PC-9 (cell line): Measurements from ENCODE around the gene FYN. TPM values are rescaled to one million over a fixed set of nuclear protein-coding genes. Genes with fewer than 3 reads are reported as not detected.

Experiments used
- BruUV-seq: library from RNA; stranded (reverse); fragments of 400-500 nt; replicated peaks from 2 replicates; lab custom pipeline; 2021; lab: Mats Ljungman, UMichigan
- CTCF ChIA-PET: fragments of 300-600 bp; sonication (Branson Sonifier 250); formaldehyde crosslinking; loops from one replicate; lab custom pipeline; 2022; ENCODE audit warnings: antibody characterized with exemption; lab: Charles Lee
- POLR2A ChIA-PET: fragments of 300-600 bp; sonication (Branson Sonifier 250); formaldehyde crosslinking; loops from one replicate; lab custom pipeline; 2022; ENCODE audit warnings: antibody characterized with exemption; ENCODE audit not compliant: unreplicated experiment; lab: Charles Lee
- DNase-seq, 2 experiments: peaks; one replicate each; pipeline versions ENCODE4 v3.0.0 to v3.0.0-alpha.2; 2015 to 2022; ENCODE audit warnings: mixed read lengths in 1 of 2
- H2AFZ ChIP-seq: fragments of 200-600 bp; sonication (generic); 2 replicates; pipeline ENCODE4 v1.8.1; 2017; ENCODE audit warnings: antibody characterized with exemption
- H3F3A ChIP-seq: fragments of 200-600 bp; sonication (generic); 2 replicates; pipeline ENCODE4 v1.8.1; 2017; ENCODE audit warnings: antibody characterized with exemption, mild to moderate bottlenecking, low read depth; ENCODE audit not compliant: insufficient read depth
- H3K27ac ChIP-seq: fragments of 200-600 bp; sonication (generic); 2 replicates; pipeline ENCODE4 v1.6.1; 2016; ENCODE audit warnings: mixed run types
- H3K27me3 ChIP-seq: fragments of 200-600 bp; sonication (generic); 2 replicates; pipeline ENCODE4 v1.6.1; 2016; ENCODE audit warnings: low read depth, mixed run types; ENCODE audit not compliant: insufficient read depth
- H3K36me3 ChIP-seq: fragments of 200-600 bp; sonication (generic); 2 replicates; pipeline ENCODE4 v1.6.1; 2016; ENCODE audit warnings: low read depth, mixed run types
- H3K4me1 ChIP-seq: fragments of 200-600 bp; sonication (generic); replicated peaks from 2 replicates; pipeline ENCODE4 v1.6.1; 2016; ENCODE audit warnings: mixed run types; ENCODE audit not compliant: insufficient read depth
- H3K4me2 ChIP-seq: fragments of 200-600 bp; sonication (generic); 2 replicates; pipeline ENCODE4 v1.6.1; 2017; ENCODE audit warnings: mixed run types
- H3K4me3 ChIP-seq: fragments of 200-600 bp; sonication (generic); 2 replicates; pipeline ENCODE4 v1.6.1; 2016; ENCODE audit warnings: mixed run types
- H3K79me2 ChIP-seq: fragments of 200-600 bp; sonication (generic); 2 replicates; pipeline ENCODE4 v1.6.1; 2017; ENCODE audit warnings: low read depth, mixed run types
- H3K9me2 ChIP-seq: fragments of 200-600 bp; sonication (generic); 2 replicates; pipeline ENCODE4 v1.8.1; 2017; ENCODE audit warnings: mild to moderate bottlenecking; ENCODE audit not compliant: insufficient read depth
- H3K9me3 ChIP-seq: fragments of 200-600 bp; sonication (generic); 2 replicates; pipeline ENCODE4 v1.8.1; 2016; ENCODE audit warnings: low read depth; ENCODE audit not compliant: insufficient read depth
- H4K20me1 ChIP-seq: fragments of 200-600 bp; sonication (generic); 2 replicates; pipeline ENCODE4 v1.8.1; 2017; ENCODE audit not compliant: insufficient read depth
- CTCF ChIP-seq: fragments of 200-600 bp; sonication (generic); conservative IDR thresholded peaks from 2 replicates; pipeline ENCODE4 v1.6.1; 2017; ENCODE audit warnings: mixed run types, antibody characterized with exemption, mild to moderate bottlenecking, moderate library complexity
- EZH2 ChIP-seq: fragments of 200-600 bp; sonication (generic); IDR thresholded peaks from 2 replicates; pipeline ENCODE4 v1.8.0; 2017; ENCODE audit warnings: antibody characterized with exemption, low read depth
- intact Hi-C: fragments of 100-400 bp; cut with micrococcal nuclease; formaldehyde crosslinking; loops from one replicate; pipeline ENCODE4 v1.10.0; 2022; ENCODE audit not compliant: unreplicated experiment
- total RNA-seq: library from RNA; stranded (reverse); gene quantifications from 2 replicates; pipeline ENCODE4 v1.2.3, GENCODE V29; 2021

Gene FYN
- total RNA-seq, 1 experiment from 2014 or later = 53.3 TPM

GRCh38 chr6:111710439-111710838 is 162.8 kb downstream of the FYN start:
- H2AFZ ChIP-seq = 0 out of 2 replicates have a peak overlapping the region, but pooled peaks have one; percentile 8
- 0 out of 2 replicates have a peak, but pooled peaks cover 5% of the 10 kb centered on the region for H3K4me1 ChIP-seq
- no peaks in the 10 kb centered on the region for H3K27me3 ChIP-seq
- H4K20me1 ChIP-seq = no peaks in the 10 kb centered on the region
- H3K79me2 ChIP-seq = no peaks in the 10 kb centered on the region
- no peak overlapping the region for H3K4me3 ChIP-seq
- no peak for DNase-seq
- H3K4me2 ChIP-seq = peak overlapping the region; percentile 35; the same call in 1 of the 2 replicates
- intact Hi-C loops = loop anchor here (1.0 to 5.0 kb wide), 5 partner anchors 87 to 451 kb away; partner anchors contain the start of gene FYN
- H3K27ac ChIP-seq = no peak overlapping the region
- no TSS peak for BruUV-seq
- no peaks in the 10 kb centered on the region for H3K36me3 ChIP-seq
- POLR2A ChIA-PET = interaction anchor here (0.6 kb wide), 1 partner anchor 143 kb away, joined by 3 read pairs; no protein-coding TSS in a partner anchor
- H3K9me2 ChIP-seq = no peaks in the 10 kb centered on the region
- CTCF ChIA-PET = interaction anchor here (0.9 to 1.5 kb wide), 3 partner anchors 327 to 333 kb away, joined by 3 to 7 read pairs (median 3); no protein-coding TSS in a partner anchor
- TF ChIP-seq EZH2 (no peak), CTCF (no peak)
- no peaks in the 10 kb centered on the region; the same call in 1 of the 2 replicates for H3F3A ChIP-seq
- no peaks in the 10 kb centered on the region for H3K9me3 ChIP-seq

- ChIA-PET POLR2A (interaction anchor here (0.6 kb wide), 1 partner anchor 144 kb away, joined by 3 read pairs; no protein-coding TSS in a partner anchor), CTCF (interaction anchor here (0.6 to 1.5 kb wide), 4 partner anchors 321 to 334 kb away, joined by 3 to 7 read pairs (median 4); no protein-coding TSS in a partner anchor)
- 0 out of 2 replicates have a peak, but pooled peaks cover 5% of the 10 kb centered on the region for H3K4me1 ChIP-seq
- intact Hi-C loops = loop anchor here (1.0 to 5.0 kb wide), 5 partner anchors 87 to 451 kb away; partner anchors contain the start of gene FYN
- H3K79me2 ChIP-seq = no peaks in the 10 kb centered on the region
- DNase-seq = peak; percentile 54 to 56
- BruUV-seq = no TSS peak
- H3K9me3 ChIP-seq = no peaks in the 10 kb centered on the region
- peak overlapping the region; percentile 35; the same call in 1 of the 2 replicates for H3K4me2 ChIP-seq
- H3F3A ChIP-seq = no peaks in the 10 kb centered on the region; the same call in 1 of the 2 replicates
- H3K4me3 ChIP-seq = no peak overlapping the region
- no peaks in the 10 kb centered on the region for H3K9me2 ChIP-seq
- H4K20me1 ChIP-seq = no peaks in the 10 kb centered on the region
- no peak overlapping the region for H3K27ac ChIP-seq
- 0 out of 2 replicates have a peak overlapping the region, but pooled peaks have one; percentile 8 for H2AFZ ChIP-seq
- TF ChIP-seq CTCF (peak; percentile 91), EZH2 (no peak)
- H3K27me3 ChIP-seq = no peaks in the 10 kb centered on the region
- no peaks in the 10 kb centered on the region for H3K36me3 ChIP-seq
Observed at GRCh38 chr6:111709615-111710398, 163.4 kb downstream of the FYN start.

- Histone ChIP-seq H3K79me2 (no peaks in the 10 kb centered on the region), H3K9me3 (no peaks in the 10 kb centered on the region), H3K4me2 (no peak overlapping the region), H2AFZ (no peak overlapping the region), H3K9me2 (no peaks in the 10 kb centered on the region), H3F3A (no peaks in the 10 kb centered on the region; the same call in 1 of the 2 replicates), H3K27ac (no peak overlapping the region), H3K4me1 (0 out of 2 replicates have a peak, but pooled peaks cover 5% of the 10 kb centered on the region), H3K4me3 (no peak overlapping the region), H4K20me1 (no peaks in the 10 kb centered on the region), H3K27me3 (no peaks in the 10 kb centered on the region), H3K36me3 (no peaks in the 10 kb centered on the region)
- intact Hi-C loops = no loop called here
- DNase-seq = no peak
- TF ChIP-seq EZH2 = no peak
- TF ChIP-seq CTCF = no peak
- ChIA-PET POLR2A (no interaction called here), CTCF (no interaction called here)
- BruUV-seq = no TSS peak
Observed at GRCh38 chr6:111709201-111709600, 164.1 kb downstream of the FYN start.
